Pulmonary artery endothelial cell (primary cell): ENCODE measurements around the gene USP13. TPM values are rescaled to one million over a fixed set of nuclear protein-coding genes. Genes with fewer than 3 reads are reported as not detected.

ENCODE experiments used
- DNase-seq: peaks from one replicate; pipeline ENCODE4 v3.0.0-alpha.2; 2011; ENCODE audit warnings: low read depth, low spot score
- total RNA-seq: library from RNA; depleted of rRNA; stranded (reverse); fragments of >200 nt; gene quantifications from 2 replicates; pipeline ENCODE4 v1.2.3, GENCODE V29; 2014

Gene USP13
- total RNA-seq, 1 donor from 2014 or later: 7.3 TPM

DNA sequence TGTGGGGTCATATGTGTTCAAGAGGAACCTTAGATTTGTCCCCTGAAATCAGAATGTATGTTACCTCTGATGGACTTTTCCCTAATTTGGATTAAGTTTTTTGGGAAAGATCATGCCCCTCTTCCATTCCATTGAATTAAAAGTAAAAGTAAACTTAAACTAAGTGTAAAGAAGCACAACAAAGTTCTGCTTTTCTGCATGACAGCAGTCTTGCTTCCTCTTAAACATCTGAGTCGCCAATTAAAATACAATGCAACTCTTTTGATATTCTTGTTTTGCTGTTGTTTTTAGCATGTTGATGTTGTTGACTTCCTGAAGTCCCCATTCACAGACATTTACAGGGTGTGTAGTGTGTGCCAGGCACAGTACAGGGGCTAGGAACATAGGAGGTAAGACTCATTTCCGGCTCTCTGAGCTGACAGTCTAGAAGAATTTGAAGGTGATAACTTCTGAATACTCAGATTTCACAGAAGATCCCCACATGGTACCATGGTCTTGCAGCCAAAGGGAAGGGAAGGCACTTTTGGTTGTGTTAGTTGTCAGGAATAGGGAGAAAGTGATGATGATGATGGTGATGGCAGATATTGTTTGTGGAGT is 45.0 kb downstream of the USP13 start:
- DNase-seq: no peak

DNA sequence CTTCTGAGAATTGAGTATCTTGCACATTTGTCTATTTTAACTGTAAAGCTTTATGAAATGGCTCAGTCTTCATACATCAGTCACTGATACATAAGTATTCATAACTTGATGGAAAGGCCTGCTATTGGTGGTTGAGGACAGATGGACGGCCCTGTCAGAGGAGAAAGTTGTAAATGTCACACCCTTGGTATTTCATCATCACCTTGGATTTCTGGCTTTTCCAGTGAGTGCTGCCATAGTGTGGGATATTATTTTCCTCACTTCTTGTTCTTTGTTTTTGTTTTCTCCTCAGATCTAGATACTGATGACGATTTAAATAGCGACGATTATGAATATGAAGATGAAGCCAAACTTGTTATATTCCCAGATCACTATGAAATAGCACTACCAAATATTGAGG is 47.9 kb downstream of the USP13 start:
- no peak for DNase-seq

DNA sequence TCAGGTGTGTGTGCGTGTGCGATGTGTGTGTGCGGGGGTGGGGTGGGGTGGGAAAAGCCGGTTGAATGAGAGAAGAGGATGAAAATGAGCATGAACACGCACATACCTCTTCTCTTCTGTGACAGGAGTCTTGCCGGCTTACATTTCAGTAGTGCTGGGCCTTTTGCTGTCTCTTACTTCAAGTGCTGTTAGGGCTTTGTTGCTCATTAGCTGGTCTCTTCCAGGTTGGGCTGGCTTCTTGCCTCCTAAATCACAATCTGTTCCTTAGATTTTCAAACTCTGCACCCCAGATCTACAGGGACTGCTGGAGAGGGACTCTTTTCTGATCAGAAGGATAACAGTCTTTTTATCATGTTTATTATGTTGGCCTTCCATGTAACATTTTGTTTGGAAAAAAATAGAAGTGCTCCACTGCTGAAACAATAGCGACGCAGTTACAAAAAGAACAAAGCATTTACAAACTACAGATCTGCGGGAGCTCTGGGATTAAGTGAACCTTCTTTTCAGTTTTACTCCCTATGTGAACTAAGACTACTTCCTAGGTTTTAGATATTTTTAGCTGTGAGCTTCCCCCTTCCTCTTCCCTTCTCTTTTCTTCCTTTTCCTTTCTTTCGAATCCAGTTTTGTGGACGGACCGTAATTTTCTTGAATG is 48.5 kb downstream of the USP13 start:
- no peak for DNase-seq

DNA sequence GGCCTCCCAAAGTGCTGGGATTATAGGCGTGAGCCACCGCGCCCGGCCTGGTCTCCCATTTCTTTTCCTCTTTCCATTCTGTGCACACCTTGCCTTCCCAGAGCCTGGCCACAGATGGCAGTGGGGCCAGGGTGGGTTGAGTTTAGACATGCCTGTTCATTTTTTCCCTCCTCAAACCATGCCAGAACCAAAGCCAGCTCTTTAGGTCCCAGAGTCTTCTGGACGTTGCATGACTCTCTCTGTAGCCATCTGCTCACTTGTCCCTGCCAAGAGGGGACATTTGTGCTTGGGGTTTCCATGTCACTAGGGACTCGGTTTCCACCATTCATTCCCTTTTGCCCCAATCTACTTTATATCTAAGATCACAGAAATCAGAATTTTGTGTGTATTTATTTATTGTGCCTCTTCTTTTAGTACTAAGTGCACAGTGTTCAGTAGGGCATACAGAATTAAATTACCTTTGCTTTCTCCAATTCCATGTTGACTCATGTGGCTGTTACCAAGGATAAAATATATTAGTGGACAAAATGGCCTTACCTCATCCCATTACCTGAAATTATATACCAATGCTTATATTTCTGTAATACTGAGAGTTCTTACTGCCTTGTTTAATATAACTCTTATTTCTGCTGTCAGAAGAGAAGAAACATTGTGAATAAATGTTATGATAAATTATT is 49.6 kb downstream of the USP13 start:
- DNase-seq: no peak

DNA sequence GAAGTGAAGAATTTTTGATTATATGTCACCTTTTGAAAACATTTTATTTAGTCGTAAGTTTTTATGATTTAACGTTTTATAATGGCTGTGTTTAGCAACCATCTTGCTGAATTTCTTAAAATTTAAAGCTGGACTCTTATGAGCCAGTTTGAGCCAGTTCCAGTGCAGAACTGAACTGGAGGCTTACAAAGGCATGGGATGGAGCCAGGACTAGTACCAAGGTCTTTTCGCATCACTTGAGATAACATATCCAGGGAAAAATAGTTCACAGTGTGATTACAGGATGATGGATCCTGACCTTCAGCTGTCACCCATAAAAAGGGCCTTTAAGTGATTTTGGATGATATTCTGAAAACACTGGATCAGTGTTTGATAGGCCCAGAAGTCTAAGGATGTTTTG is 51.0 kb downstream of the USP13 start:
- DNase-seq: no peak

DNA sequence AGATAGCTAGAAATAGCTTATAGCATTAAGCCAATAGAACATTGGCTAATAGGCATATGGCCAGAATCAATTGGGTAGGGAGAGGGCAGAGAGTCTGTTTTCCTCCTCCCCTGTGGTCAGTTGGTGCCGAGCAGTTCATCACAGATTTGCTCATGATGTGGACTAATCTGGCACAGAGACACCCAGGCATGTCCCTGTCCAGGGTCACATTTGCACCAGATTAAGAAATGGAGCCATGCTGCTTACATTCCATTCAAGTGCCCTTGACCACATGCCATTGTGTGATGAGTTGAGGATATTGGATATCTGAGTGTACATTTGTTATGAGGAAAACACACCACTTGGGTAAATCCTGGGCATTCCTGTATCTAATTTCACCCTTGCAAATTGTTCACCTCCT is 53.4 kb downstream of the USP13 start:
- no peak for DNase-seq

DNA sequence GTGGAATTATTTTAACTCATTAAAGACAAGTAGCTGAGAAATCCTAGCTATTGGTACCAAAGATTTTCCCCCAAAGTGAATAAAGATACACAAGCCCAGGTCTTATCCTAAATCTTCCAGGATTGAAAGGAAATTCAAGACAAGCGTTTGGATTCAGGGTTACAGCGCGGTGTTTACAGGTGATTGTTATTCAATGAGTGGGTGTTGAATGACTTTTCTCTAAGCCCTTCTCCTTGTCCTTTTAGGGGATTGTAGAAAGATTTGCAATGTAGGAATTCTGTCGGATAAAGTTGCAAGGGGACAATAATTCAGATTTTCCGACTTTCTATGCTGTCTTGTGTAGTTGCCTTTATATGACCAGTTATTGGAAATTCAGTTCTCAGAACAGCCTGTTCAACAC is 57.2 kb downstream of the USP13 start:
- DNase-seq: no peak

DNA sequence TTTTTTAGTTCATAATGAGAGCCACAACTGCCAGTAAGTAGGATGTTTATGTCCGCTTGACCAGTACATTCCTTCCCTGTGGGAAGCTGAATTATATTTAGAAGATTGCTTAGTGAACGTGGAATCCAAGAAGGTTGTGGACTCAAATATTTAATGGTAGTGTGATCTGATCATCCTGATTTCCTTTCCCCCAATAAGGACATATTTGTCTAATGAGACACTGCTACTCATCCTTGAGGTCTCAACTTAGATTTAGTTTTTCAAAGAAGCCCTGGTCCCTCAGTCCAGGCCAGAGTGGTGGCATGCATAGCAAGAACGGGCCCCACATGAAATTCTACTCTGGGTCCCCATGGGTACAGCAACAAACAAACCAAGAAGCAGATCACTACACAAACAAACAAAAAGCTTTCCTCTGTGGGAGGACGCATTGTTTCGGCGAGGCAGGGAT is 60.8 kb downstream of the USP13 start:
- no peak for DNase-seq

DNA sequence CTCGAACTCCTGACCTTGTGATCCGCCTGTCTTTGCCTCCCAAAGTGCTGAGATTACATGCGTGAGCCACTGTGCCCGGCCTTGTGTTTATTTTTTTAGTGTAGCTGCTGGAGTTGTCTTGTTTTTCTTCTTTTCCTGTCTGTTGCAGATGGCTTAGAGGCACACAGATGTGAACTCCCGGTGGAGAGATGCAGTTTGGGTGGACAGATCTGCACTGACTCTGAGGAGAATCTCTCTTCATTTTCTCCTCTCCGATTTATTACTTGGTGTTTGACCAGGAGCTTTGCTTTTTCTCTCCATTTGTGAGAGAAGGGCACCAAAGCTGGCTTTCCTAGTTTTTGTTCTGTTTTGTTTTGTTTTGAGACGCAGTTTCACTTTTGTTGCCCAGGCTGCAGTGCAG is 62.7 kb downstream of the USP13 start:
- DNase-seq: no peak

DNA sequence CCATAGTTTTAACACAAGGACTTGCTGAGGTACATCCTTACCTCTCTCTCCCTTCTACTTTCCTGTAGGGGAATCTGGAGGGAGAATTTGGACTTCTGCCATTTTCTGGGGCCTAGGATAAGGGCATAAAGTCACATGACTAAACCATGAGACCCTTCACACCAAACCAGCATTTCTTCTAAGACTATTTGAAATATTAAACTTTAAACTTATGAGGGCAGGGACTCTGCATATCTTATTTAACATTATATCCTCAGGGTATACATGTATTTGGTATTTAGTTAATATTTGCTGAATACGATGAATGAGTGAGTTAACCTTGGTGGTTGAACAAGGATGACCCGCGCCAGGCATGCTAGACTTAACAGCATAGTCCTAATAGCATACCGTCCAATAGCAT is 63.4 kb downstream of the USP13 start:
- DNase-seq: no peak

DNA sequence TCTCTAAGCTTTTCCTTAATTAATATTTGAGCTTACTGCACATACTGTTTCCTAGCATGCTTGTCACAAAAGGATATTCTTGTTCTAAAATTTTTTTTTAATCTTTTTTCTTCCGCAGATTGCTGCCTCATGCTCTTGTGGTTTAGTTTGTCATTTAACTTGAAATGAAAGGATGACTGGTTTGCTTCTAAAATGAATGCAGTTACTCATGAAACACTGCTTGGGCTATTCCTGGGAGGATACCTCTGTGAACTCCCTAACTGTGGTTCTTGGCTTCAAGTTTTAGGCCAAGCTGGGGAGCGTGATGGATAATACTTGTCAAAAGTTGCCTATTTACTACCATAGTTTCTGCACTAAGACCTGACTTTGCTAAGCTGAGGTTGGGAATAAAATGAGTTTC is 64.0 kb downstream of the USP13 start:
- DNase-seq: no peak

DNA sequence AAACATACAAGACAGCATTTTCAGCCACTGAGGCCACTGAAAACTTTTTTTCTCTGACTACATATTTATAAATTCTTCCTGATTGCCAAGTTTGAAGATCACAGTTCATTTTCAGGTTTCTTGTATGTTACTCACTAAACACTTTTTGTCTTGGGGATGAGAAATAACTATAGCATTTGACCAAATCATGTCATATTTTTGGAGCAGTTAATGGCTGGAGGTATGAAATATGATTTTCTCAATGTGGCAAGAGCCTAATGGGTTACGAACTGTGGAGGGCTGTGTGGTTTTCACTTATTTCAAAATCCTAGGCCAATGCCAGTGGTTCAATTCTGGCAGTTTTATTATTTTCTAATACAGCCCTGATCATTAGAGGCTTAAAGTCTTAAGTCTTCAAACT is 64.4 kb downstream of the USP13 start:
- no peak for DNase-seq

DNA sequence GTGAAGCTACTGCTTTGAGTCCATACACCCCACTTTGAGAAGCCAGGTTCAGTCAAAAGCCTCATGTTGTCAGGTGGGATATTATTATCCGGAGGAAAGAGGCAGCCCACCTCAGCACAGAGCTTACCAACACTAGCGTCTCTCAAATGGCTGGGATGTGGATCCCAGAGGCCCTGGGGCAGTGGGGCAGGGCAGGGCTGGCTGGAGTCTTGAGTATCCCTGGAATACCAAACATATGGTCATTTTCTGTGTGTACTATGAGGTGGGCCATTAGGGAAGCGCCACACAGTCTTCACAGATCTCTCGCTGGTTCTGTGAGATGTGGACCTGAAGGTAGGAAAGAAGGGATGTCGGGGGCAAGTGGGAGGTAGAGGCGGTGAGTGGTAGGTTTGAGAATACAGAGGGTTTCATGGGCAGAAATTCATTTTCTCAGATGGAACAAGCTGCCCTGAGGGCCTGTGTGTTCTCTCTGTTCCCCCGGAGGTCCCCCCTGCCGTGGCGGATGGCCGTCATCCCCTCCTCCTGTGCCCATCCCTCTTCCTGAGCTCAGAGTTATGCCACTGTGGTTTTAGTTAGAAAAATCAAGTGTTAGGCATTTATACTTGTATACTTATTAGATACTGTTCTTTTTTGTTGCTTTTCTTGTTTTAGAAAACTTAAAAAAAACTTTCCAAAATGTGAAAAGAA is 66.4 kb downstream of the USP13 start:
- no peak for DNase-seq

DNA sequence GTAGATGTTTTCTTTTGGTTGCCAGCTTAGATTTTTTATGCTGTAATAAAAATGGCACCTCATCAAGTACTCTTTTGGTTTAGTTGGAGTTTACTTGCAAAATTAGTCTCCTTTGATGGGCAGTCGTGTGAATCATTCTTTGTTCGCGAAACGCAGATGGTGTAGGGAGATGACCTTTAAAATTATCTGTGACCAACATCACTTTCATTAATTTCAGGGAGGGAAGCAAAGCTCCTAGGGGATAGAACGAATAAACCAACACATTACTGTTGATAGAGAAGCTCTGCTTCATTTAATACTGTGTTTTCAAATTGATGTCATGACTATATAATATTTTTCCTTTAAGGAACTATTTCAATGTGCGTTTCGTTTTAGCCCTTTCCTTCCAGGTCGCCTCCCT is 67.4 kb downstream of the USP13 start:
- DNase-seq: no peak

DNA sequence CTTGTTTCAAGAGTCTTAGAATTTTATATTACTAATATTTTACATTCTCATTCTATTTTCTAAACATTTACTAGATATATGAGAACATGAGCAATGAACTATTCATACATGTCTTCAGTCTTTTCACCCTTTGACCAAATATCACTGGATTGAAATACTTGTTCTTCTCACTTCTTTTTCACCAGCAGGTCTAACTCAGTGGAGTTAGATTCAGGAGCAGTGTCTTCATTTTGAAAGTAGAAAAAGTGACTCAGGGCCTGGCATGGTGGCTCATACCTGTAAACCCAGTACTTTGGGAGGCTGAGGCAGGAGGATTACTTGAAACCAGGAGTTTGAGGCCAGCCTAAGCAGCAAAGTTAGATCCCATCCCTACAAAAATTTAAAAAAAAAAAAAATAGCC is 70.8 kb downstream of the USP13 start:
- DNase-seq: no peak

DNA sequence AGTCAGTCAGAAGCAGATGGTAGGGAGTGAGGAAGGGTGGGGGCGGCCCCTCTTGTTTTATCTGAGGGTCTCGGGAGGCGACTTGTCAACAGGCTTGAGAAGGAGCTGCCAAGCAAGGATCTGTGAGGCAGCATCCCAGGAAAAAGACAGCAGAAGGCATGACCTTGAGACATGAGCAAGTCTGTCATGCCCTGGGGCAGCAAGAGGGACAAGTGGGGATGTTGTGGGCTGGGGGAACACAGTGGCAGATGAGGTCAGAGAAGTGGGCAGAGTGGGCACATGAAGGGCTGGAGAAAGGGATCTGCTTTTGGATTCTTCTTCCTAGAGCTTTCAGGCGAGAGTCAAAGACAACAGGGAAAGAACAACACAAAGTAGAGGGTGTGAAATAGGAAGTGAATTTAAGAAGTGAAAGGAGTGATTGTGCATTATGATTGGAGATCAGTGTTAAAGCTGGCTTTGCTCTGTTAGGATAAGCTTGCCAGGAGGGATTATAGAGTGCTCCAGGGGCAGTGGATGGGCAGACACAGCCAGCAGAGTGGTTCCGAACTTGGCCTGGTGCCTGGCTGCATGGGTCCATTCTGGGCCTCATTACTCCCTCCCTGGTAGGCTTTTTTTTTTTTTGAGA is 73.3 kb downstream of the USP13 start:
- DNase-seq: no peak

DNA sequence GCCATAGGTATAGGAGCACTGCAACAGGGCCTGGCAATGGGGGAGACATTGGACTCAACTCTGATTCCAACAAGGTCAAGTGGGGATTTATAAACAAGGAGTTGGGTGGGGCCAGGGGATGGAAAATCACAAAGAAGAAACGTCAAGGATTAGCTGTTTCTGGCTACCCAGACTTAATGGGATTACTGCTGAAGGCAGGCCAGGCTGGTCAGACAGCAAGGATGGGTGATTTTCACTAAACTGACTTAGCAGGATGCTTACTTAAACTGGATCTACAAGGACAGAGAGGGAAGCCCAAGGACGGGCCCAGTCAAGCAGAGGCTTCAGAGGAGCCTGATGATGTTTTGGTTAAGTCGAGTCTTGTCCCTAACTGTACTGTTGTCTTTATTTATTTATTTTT is 76.2 kb downstream of the USP13 start:
- DNase-seq: no peak

DNA sequence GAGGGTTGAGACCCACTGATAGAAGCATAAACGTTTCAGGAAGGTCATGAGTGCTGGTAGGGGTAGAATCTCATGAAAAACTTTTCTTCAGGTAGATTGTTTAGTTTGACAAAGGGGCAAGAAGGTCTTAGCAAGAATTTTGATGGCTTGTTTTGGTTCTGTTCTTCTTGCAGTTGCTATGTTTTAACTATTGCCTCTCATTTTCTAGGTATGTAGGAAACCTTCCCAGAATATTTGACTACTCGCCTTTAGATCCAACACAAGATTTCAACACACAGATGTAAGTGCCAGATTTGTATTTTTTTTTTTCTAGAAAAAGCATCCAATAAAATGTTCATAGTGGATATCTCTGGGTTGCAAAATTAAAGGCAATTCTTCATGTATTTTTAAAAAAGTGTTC is 77.1 kb downstream of the USP13 start:
- no peak for DNase-seq

DNA sequence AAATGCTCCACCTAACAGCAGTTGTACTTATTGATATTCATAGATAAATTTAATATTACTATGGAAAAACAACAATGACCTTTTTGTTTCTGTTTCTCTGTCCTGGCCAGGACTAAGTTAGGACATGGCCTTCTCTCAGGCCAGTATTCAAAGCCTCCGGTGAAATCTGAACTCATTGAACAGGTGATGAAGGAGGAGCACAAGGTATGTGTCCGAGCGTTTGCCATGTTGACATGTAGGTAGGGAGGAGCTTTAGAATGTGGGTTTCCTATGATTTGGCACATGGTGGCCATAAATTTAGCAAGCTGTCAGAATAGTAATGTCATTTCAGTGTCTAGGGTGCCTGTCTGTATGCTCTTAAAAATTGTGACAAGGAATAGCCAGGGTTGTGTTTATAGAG is 77.7 kb downstream of the USP13 start:
- no peak for DNase-seq

DNA sequence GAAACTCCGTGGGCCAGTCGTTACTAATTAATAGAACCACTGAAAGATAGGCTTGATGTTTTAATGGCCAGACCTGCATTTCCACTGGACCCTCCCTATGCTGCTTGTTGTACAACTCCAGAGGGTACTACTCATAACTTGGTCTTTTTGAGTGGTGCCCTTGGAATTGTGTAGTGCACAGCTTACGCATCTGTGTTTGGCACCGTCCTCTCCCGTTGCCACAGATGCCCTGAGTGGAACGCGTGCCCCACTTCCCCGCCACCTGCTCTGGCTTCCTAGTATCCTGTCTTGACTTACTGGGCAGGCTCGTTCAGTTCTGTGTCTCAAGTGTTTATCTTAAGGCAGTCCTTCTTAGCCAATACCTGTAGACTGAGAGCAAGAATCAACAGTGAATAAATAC is 78.7 kb downstream of the USP13 start:
- DNase-seq: no peak

DNA sequence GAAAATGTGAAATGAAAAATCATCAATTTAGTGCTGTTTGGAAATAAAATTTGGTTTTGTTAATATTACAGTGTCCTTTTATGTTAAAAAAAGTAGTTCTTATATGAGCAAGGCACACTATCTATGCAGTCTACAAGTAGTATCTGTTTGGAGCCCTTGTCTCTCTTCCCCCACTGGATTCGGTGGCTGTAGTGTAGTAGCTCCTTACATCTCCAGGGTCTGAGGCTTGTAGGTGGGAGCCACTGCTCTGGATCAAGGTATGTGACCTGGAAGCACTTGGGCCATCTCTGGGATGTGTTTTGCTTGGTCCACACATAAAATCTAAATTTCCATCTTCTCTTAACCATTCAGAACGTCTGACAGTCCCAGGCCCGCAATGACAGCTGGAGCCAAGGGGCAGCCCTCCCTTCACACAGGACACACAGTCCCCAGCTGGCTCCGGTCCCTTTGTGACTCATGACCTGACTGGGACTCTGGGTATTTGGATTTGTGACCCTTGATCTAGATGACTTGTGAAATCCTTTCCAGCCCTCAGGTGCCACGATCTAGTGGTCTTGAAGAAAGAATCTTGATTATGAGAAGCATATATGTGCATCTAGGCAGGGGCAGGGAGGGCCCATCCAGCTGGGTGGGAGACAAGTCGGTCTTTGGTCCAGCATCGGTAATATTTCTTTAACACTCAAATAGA is 80.0 kb downstream of the USP13 start:
- no peak for DNase-seq
